SKM-1 (cell line): ENCODE data around the gene HMGXB4.

ENCODE experiments used
- DNase-seq: peaks from one replicate; lab custom pipeline; 2025; ENCODE audit not compliant: unreplicated experiment; lab: John Stamatoyannopoulos, UW

HMGXB4 gene

GRCh38 chr22:35310556-35311550, 53.6 kb downstream of the HMGXB4 start:
- DNase-seq: no peak

DNA sequence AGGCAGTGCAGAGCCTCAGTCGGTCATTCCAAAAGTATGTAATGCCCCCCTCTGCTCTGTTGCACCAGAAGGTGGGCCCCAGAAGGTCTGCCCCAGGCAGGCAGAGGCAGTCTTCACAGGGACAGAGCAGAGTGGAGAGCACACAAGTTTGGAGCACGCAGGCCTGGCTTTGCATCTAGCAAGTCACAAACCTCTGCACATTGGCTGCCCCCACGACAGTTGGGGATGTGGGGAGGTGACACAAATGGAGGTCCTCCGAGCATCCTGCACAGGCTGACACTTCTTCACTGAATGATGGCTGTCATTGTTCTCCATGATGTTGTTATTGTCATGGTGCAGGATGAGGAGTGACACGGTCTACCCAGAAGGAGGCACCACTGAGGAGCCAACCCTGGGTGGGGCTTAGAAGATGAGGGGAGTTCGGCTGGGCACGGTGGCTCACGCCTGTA, 54.3 kb downstream of the HMGXB4 start:
- no peak for DNase-seq

GRCh38 chr22:35312198-35313059, 55.1 kb downstream of the HMGXB4 start:
- DNase-seq: no peak

DNA sequence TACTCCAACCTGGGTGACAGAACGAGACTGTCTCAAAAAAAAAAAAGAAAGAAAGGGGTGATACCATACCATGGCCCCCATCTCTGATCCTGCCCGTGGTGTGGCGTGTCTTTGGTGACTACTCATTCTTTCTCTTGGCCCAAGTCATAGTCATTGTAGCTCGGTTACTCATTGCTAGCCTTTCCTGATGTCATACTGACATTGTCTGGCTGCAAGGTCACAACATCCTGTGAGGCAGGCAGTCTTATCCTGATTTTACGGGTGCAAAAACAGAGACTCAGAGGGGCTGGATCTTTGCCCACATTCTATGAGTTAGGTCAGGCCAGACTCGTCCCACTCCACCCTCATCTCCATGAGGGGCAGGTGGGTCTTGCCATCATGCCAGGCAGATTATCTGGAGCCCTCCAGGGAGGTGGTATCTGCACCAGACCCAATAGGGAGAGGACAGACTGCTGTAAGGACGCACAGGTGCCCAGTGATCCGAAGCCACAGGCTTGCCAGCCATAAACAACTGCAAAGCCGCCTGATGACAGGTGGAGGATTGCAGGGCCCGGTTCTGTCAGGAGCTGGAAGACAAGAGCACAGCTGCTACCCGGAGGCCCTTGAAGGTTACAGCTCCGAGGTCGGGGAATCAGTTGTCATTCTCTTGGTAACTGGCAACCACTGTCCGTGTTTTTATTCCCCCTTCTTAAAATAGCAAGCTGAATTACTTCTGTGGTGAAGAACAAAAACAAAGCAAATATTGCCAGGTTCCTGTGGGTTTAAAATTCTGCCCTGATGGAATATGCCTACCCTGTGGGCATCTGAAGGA, 56.2 kb downstream of the HMGXB4 start:
- DNase-seq: no peak

DNA sequence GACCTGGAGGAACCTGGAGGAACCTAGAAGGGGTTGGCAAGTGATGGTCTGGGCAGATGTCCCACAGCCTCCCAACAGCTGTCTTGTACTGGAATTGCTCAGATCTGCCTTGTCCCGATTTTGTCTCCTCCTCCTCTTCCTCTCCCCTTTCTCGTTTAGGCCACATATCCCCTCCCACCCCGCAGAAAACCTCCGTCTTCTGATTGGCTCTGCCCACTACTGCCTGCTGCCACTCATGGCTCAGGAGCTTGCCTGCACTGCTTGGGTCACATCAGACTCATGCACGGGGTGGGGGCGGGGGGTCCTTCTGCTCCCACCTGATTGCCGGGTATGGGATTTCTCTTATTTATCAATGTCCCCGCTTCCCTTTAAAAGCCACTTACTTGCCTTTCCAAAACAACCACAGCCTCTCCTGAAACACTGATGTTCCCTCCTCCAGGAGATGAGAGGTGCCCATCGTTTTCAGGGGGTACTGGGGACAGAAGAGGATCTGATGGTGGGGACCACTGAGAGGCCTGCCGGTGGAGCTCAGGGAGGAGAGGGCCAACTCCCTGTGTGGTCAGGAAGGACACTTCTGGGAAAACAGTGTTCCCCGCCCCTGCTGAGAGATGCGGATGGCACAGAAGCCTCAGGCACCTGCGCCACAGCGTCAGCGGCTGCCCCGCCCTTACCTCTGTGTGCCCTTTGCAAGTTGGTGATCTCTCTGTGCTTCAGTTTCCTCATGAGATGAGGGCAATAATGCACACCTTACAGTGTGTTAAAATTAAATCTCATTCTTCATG, 57.1 kb downstream of the HMGXB4 start:
- no peak for DNase-seq

GRCh38 chr22:35315141-35315854, 58.0 kb downstream of the HMGXB4 start:
- DNase-seq: no peak

- DNase-seq: no peak
Observed at GRCh38 chr22:35315855-35316745, 58.8 kb downstream of the HMGXB4 start.

DNA sequence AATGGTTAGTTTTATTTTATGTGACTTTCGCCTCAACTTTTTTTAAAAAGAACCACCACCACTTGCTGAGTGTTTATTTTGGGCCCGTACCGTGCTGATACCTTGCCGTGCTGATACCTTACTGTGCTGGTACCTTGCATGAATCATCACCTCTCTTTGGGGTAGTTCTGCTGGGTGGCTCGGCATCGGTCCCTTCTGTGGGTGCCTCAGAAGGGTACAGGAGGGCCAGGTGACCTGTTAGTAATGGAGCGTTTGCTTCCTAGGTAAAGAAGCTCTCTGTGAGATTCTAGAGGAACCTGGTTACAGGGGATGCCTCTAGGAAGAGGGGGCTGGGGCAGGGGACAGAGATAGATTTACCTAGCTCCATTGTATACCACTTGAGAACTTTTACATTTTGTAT, 59.5 kb downstream of the HMGXB4 start:
- no peak for DNase-seq

DNA sequence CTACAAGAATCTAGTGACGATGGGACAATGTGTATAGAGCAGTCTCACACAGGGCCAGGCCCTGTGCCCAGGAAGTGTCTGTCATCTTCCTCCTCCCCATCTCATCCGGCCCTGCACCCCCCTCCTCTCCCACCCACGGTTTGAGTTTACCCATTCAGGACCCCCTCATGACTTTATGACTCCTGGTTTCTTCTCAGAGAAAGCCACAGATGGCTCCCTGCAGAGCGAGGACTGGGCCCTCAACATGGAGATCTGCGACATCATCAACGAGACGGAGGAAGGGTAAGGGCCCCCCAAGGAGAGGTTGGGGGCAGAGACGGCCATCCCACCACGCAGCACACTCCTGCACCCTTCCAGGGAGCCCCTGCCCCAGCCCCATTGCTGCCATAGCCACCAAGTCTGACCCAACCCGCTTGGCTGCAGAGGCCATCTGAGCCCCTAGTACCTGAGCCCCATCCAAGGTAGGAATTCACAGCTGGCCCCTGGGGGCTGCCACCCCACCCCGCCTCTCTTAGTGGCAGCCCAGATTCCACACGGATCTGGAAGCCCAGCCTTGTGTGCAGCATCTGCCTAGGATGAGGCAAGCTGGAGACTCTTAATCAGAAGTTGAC, 60.5 kb downstream of the HMGXB4 start:
- no peak for DNase-seq

GRCh38 chr22:35318346-35319215, 61.3 kb downstream of the HMGXB4 start:
- DNase-seq: no peak

- DNase-seq: no peak
Observed at GRCh38 chr22:35319244-35319985, 62.1 kb downstream of the HMGXB4 start.

- DNase-seq: no peak
Observed at GRCh38 chr22:35322126-35322525, 64.8 kb downstream of the HMGXB4 start.

DNA sequence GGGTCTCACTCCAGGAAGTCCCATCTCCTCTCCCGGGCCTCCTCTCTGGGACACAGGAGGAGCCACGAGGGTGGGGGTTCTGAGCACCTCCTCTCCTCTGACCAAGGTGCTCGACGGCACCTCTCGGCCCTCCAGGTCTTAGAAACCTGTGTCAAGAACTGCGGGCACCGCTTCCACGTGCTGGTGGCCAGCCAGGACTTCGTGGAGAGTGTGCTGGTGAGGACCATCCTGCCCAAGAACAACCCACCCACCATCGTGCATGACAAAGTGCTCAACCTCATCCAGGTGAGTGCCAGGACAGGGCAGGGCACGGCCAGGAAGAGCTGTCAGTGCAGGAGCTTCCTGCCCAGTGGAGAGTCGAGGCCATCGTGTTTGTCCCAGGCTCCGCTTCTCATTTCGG, 65.6 kb downstream of the HMGXB4 start:
- no peak for DNase-seq

- DNase-seq: no peak
Observed at GRCh38 chr22:35323305-35323704, 66.0 kb downstream of the HMGXB4 start.

- no peak for DNase-seq
Observed at GRCh38 chr22:35324067-35324466, 66.8 kb downstream of the HMGXB4 start.

DNA sequence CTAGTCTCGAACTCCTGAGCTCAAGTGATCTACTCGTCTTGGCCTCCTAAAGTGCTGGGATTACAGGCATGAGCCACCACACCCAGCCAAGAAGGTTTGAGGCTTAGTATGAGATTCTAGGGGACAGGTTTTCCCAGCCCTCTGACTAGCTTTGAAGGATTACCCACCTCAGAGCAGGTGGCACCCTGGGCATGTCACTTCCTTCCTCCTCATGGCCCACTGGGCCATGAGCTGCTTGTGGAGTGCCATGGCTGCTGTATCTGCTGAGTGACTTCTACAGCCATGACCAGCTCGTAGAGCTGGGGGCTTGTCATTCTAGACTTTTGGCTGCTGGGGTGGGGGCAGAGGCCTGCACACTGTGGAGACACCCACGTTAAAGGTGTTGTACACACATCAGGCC, 67.5 kb downstream of the HMGXB4 start:
- DNase-seq: no peak
